ENCODE data around the gene IGFL1.
"Not testable (repeated sequence)": the region's sequence is repeated elsewhere in the genome, so short reads cannot be mapped to it uniquely, and the experiment has no call there.

IGFL1 gene

DNA sequence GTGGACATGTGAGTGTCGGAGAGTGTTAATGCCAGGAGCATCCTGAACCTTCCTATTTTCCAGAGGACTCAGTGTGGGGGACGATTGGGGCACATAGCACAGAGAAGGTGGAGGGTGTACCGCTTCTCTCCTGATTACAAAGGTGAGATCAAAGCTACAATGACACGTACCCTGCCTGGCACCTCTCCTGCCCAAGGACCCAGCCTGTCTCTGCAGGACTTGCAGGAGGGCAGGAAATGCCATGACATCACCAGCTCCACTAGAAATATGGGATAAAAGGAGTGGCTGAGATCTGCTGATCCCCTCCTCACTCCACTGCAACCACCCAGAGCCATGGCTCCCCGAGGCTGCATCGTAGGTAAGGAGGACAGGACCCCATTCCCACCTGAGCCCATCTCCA is at the start of gene IGFL1:
Gene IGFL1 (plus strand): TSS at position 301 of the 400 bp plus-strand sequence. CDS start 33 bp downstream, at position 334.
- no peak for DNase-seq
- Mint-ChIP-seq H3K4me3 (no peak within 1 kb of the TSS), H3K27me3 (peaks cover 72% of the 10 kb centered on the region), H3K4me1 (peaks cover 13% of the 10 kb centered on the region), H3K9me3 (no peaks in the 10 kb centered on the region), H3K27ac (no peak within 1 kb of the TSS)
- ATAC-seq = no peak

DNA sequence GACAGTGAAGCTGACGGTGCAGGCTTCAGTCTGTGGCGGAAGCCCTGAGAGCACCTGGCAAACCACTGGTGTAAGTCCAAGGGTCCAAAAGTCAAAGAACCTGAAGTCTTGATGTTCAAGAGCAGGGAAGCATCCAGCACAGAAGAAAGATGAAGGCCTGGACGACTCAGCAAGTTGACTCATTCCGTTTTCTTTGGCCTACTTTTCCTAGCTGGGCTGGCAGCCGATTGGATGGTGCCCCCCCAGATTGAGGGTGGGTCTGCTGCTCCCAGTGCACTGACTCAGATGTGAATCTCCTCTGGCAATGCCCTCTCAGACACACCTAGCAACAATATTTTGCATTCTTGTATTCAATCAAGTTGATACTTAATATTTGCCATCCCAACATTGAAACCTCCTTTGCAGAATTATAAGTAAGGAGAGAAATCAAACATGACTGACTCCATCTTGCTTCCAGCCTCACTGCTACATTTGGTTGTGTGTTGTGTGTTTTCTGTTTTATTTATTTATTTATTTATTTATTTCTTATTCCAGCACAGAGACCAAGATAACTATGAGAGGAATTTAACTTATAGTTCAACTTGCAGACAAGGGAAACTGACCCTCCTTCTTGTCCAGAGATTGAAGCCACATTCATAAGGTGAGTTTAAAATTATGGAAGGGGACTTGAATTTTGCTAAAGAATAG is 48.7 kb upstream of the IGFL1 start:
- Mint-ChIP-seq H3K27me3 (peaks cover 59% of the 10 kb centered on the region), H3K4me3 (no peak overlapping the region), H3K9me3 (no peaks in the 10 kb centered on the region), H3K4me1 (peaks cover 26% of the 10 kb centered on the region), H3K27ac (no peak overlapping the region)
- DNase-seq (no peak), ATAC-seq (no peak)

DNA sequence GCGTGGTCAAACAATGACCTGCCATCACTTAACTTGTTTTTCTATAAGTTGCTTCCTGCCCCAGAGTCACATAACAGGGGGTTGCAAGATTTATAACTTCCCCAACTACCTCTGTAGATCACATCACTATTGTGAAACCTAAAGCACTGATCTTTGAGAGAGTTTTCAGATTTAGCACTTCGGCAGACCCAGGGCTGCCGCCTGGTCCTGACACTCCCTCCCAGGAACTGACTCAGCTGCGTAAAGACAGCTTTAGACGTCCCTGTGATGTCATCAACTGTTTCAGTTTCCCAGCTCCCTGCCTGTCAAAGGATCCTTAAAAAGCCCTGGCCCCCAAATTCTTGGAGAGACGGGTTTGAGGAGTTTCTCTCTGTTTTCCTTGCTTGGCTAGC is 48.2 kb upstream of the IGFL1 start:
- no peaks in the 10 kb centered on the region for H3K9me3 Mint-ChIP-seq
- peak overlapping the region; percentile 2 to 10 for H3K4me3 Mint-ChIP-seq
- peaks cover 54% of the 10 kb centered on the region for H3K27me3 Mint-ChIP-seq
- peak; percentile 89 for ATAC-seq
- peaks cover 28% of the 10 kb centered on the region for H3K4me1 Mint-ChIP-seq
- peak in 1 of 2 donors; percentile 29 for DNase-seq
- H3K27ac Mint-ChIP-seq = no peak overlapping the region

GRCh38 chr19:46182476-46182875 is 47.1 kb upstream of the IGFL1 start:
- DNase-seq = no peak
- Mint-ChIP-seq H3K27ac (no peak overlapping the region), H3K9me3 (no peaks in the 10 kb centered on the region), H3K27me3 (peaks cover 43% of the 10 kb centered on the region), H3K4me3 (no peak overlapping the region), H3K4me1 (peaks cover 28% of the 10 kb centered on the region)
- no peak for ATAC-seq

- Mint-ChIP-seq H3K27me3 (peaks cover 43% of the 10 kb centered on the region), H3K27ac (peak overlapping the region; percentile 81 to 92), H3K4me3 (peak overlapping the region; percentile 46 to 60), H3K4me1 (peaks cover 28% of the 10 kb centered on the region)
- H3K9me3 Mint-ChIP-seq, DNase-seq: not testable (repeated sequence)
- ATAC-seq = peak; percentile 52
These were observed 44.5 kb upstream of the IGFL1 start for GRCh38 chr19:46184775-46185710.

GRCh38 chr19:46186101-46186716 is 43.3 kb upstream of the IGFL1 start:
- Mint-ChIP-seq H3K27ac (peak overlapping the region in 1 of 2 donors; percentile 54), H3K27me3 (peaks cover 55% of the 10 kb centered on the region)

DNA sequence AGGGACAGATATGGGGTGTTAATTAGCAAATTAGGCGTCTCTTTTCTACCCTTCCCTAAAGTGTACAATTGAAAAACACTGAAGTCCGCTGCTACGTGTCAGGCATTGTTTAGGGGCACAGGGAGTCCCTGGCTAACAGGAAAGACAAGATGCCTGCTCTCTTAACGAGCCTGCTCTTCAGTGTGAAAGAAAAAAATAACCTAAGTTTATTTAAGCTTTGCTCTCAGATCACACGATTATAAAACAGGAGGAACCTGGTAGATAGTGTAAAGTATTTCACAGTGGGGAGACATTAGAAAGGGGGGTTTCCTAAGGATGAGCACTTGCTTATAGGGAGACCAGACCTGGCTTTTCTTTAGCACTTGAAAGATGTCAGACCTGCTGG is 42.8 kb upstream of the IGFL1 start:
- Mint-ChIP-seq H3K4me1 (peaks cover 22% of the 10 kb centered on the region), H3K27ac (peak overlapping the region in 1 of 2 donors; percentile 54), H3K4me3 (no peak overlapping the region), H3K27me3 (peaks cover 60% of the 10 kb centered on the region), H3K9me3 (no peaks in the 10 kb centered on the region)
- ATAC-seq (no peak), DNase-seq (no peak)

More at GRCh38 chr19:46186101-46186716, 43.3 kb upstream of the IGFL1 start:
- Mint-ChIP-seq H3K4me1 (peaks cover 27% of the 10 kb centered on the region), H3K9me3 (no peaks in the 10 kb centered on the region), H3K4me3 (no peak overlapping the region)
- DNase-seq (no peak), ATAC-seq (no peak)

DNA sequence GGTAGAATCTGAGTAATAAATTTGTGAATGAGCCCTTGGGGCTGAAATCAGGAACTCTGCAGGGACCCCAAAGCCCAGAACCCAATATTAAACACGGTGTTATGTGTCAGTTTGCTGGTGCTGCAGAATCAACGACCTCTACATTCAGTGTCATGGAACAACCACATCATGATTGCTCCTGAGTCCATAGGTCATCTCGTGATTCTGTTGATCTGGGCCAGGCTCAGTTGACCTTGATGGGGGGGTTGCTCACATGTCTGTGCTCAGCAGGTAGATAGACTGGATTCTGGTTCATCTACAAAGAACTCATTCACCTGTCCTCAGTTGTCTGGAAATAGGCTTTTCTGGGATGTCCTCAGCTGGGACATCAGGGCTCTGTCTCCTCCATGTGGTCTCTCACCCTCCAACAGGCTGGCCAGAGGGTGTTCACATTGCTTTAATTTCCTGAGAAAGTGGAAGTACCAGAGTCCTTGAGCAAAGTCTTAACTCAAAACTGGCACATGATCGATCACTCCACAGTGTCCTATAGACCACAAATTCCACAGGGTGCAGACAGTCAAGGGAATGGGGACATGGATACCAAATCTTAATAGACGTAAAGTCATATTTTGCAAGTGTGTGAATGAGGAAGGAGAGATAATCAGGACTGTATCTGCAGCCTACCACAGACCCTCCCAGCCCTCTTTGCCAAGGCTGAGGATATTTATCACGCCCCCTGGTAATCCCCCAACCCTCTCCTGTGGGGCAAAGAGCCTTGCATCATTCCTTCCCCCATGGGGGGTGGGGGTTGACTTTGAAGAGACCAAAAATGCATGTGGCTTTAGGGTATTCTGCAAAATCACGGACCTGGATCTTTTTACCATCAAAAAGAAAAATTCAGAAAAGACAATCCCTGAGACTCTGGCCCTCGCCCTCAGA is 39.3 kb upstream of the IGFL1 start:
- DNase-seq = no peak
- Mint-ChIP-seq H3K4me3 (no peak overlapping the region), H3K27ac (no peak overlapping the region), H3K9me3 (no peaks in the 10 kb centered on the region), H3K27me3 (peaks cover 70% of the 10 kb centered on the region), H3K4me1 (peaks cover 8% of the 10 kb centered on the region)
- no peak for ATAC-seq

GRCh38 chr19:46191356-46191755 is 38.2 kb upstream of the IGFL1 start:
- Mint-ChIP-seq H3K27ac (no peak overlapping the region), H3K4me3 (no peak overlapping the region), H3K4me1 (no peaks in the 10 kb centered on the region), H3K9me3 (no peaks in the 10 kb centered on the region), H3K27me3 (peaks cover 81% of the 10 kb centered on the region)
- no peak for ATAC-seq
- DNase-seq = no peak

- no peak overlapping the region for H3K27ac Mint-ChIP-seq
- H3K27me3 Mint-ChIP-seq = peaks cover 87% of the 10 kb centered on the region
These were observed 37.6 kb upstream of the IGFL1 start for GRCh38 chr19:46191972-46192371.

DNA sequence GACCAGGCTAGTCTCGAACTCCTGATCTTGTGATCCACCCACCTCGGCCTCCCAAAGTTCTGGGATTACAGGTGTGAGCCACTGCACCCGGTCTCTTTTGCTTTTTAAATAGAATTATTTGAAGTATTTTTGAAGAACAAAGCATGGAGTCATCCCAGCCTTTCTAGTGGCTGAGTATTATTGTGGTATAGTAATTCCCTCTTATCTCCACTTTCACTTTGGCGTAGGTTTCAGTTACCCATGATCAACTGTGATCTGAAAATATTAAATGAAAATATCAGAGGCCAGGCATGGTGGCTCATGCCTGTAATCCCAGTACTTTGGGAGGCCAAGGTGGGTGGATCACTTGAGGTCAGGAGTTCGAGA is 36.9 kb upstream of the IGFL1 start:
- not testable (repeated sequence) for ATAC-seq, H3K9me3 Mint-ChIP-seq, H3K4me1 Mint-ChIP-seq, DNase-seq, H3K4me3 Mint-ChIP-seq, H3K27ac Mint-ChIP-seq
- peaks cover 93% of the 10 kb centered on the region for H3K27me3 Mint-ChIP-seq

More at GRCh38 chr19:46191972-46192371, 37.6 kb upstream of the IGFL1 start:
- no peaks in the 10 kb centered on the region for H3K4me1 Mint-ChIP-seq
- ATAC-seq = no peak
- DNase-seq = no peak
- no peak overlapping the region for H3K4me3 Mint-ChIP-seq
- no peaks in the 10 kb centered on the region for H3K9me3 Mint-ChIP-seq

DNA sequence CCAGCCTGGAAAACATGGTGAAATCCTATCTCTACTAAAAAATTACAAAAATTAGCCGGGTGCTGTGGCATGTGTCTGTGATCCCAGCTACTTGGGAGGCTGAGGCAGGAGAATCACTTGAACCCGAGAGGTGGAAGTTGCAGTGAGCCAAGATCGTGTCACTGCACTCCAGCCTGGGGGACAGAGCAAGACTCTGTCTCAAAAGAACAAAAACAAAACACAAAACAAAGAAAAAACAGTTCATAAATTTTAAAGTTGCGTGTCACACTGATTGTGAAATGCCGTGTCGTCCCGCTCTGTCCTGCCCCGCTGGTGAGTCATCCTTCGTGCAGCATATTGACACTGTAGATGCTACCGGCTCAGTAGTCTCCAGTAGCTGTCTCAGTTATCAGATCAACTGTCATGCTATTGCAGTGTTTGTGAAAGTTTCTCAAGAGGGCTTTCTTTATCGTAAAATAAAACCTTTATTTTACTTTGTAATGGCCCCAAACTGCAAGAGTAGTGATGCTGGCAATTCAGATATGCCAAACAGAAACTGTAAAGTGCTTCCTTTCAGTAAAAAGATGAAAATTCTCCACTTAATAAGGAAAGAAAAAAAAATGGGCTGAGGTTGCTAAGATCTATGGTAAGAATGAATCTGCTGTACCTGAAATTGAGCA is 36.4 kb upstream of the IGFL1 start:
- H3K4me3 Mint-ChIP-seq = no peak overlapping the region
- DNase-seq (no peak), ATAC-seq (no peak)

GRCh38 chr19:46193678-46194077 is 35.9 kb upstream of the IGFL1 start:
- peak overlapping the region in 1 of 2 donors; percentile 54 for H3K27ac Mint-ChIP-seq
- DNase-seq (no peak), ATAC-seq (no peak)
- no peak overlapping the region for H3K4me3 Mint-ChIP-seq
- no peaks in the 10 kb centered on the region for H3K4me1 Mint-ChIP-seq
- no peaks in the 10 kb centered on the region for H3K9me3 Mint-ChIP-seq
- peaks cover 94% of the 10 kb centered on the region for H3K27me3 Mint-ChIP-seq

More for the DNA sequence above, 36.4 kb upstream of the IGFL1 start:
- Mint-ChIP-seq H3K27me3 (peaks cover 94% of the 10 kb centered on the region), H3K4me1 (no peaks in the 10 kb centered on the region), H3K27ac (no peak overlapping the region), H3K9me3 (no peaks in the 10 kb centered on the region)

GRCh38 chr19:46195104-46195503 is 34.4 kb upstream of the IGFL1 start:
- DNase-seq (no peak), ATAC-seq (no peak)
- Mint-ChIP-seq H3K4me1 (no peaks in the 10 kb centered on the region), H3K9me3 (no peaks in the 10 kb centered on the region), H3K4me3 (no peak overlapping the region), H3K27me3 (peaks cover 85% of the 10 kb centered on the region), H3K27ac (no peak overlapping the region)

All from stimulated activated naive CD8-positive, alpha-beta T cell treated with anti-CD3 and anti-CD28 coated beads, Interleukin-15, amount 100 ng/mL, for 72 hours (primary cell).